Astrocyte of the cerebellum (primary cell): ENCODE data around the gene SERPINA6.

ENCODE experiments used
- DNase-seq: peaks from one replicate; pipeline ENCODE4 v3.0.0-alpha.2; 2011; ENCODE audit warnings: low read depth
- H3K4me3 ChIP-seq: 2 replicates; pipeline ENCODE4 v1.5.1; 2011; ENCODE audit warnings: mild to moderate bottlenecking, low read depth, low read length, moderate library complexity
- CTCF ChIP-seq: IDR thresholded peaks from 2 replicates; pipeline ENCODE4 v1.5.1; 2012; ENCODE audit warnings: low read length, low read depth, moderate library complexity, mild to moderate bottlenecking; ENCODE audit errors: missing control alignments
- in situ Hi-C: cut with HindIII; loops from 2 replicates; pipeline ENCODE4 v1.10.0; 2017; ENCODE audit warnings: low sequenced_read_pairs

Gene SERPINA6

DNA sequence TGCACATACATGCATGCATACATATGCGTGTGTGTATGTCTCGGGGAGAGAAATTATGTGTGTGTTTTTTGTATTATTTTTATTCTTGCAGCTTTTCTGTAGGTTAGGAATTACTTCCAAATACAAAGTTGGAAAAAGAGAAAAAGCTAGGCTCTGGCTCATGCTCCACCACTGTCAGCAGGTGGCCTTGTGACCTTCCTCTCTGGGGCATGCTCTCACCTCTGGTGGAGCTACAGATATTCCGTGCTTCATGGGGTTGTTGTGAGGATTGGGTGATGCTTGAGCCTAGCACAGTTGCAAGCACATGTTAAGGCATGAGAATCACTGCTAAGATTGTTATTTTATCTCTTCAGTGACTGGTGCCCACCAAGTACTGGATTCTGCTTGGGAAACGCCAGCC is 6.7 kb upstream of the SERPINA6 start:
- in situ Hi-C loops: no loop called here
- no peak for TF ChIP-seq CTCF
- DNase-seq: no peak
- H3K4me3 ChIP-seq: no peak overlapping the region

GRCh38 chr14:94328196-94328595 is 5.1 kb upstream of the SERPINA6 start:
- TF ChIP-seq CTCF: no peak
- DNase-seq: no peak
- in situ Hi-C loops: no loop called here
- no peak overlapping the region for H3K4me3 ChIP-seq

DNA sequence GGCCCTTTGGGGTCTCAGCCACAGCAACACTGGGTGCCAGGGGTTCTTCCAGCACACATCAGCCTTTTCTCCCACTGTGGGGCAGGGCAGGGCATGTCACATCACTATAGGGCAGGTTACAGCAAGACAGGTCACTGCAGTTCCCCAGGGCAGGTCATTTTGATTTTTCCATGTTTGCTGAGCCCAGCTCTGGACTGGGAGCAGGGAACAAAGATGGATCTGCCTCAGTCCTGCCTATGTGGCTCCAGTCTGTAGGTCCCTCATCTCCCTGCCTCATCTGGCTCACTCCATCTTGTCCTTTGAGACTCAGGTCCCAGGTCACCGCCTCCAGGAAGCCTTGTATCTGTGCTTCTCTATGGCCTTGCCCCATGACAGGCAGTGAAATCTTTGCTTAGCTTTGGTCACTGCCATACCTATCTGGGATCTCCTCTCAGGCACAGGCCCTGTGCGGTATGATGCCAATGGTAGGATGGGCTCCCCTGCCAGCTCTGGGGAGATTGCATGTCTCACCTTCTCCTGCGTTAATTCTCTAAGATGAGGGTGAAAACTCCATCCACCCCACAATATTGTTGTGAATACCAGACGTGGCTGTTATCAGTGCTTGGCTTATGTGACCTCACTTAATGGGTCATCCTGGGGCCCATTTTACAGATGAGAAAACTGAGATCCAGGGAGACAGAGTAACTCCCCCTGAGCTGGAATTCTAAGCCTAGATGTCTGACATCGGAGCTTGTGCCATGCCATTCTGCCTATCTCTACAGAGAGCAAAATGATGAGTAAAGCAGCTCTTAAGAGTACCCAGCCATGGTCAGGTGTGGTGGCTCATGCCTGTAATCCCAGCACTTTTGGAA is 1.5 kb downstream of the SERPINA6 start:
- DNase-seq: no peak
- in situ Hi-C loops: no loop called here
- TF ChIP-seq CTCF: no peak
- no peak overlapping the region for H3K4me3 ChIP-seq

- no peak for TF ChIP-seq CTCF
- no peak overlapping the region for H3K4me3 ChIP-seq
- in situ Hi-C loops: no loop called here
- DNase-seq: no peak
Measured at GRCh38 chr14:94320243-94320642, 2.9 kb downstream of the SERPINA6 start.

DNA sequence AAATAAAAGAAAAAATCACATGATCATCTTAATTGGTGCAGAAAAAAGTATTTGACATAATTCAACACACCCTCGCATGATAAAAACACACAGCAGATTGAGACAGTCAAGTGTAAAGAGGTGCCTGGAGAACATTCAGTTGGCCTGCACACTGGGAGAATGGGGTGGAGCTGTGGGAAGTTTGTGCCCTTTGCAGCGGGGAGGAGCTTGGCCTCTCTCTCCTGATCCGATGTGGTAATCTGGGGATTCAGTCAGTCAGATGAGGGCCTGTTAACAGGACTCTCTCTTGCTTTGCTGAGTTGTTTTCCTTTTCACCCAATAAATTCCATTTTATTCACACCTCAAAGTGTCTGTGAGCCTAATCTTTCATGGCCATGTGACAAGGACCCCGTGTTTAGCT is 5.9 kb downstream of the SERPINA6 start:
- no peak for DNase-seq
- in situ Hi-C loops: no loop called here
- H3K4me3 ChIP-seq: no peak overlapping the region
- no peak for TF ChIP-seq CTCF

DNA sequence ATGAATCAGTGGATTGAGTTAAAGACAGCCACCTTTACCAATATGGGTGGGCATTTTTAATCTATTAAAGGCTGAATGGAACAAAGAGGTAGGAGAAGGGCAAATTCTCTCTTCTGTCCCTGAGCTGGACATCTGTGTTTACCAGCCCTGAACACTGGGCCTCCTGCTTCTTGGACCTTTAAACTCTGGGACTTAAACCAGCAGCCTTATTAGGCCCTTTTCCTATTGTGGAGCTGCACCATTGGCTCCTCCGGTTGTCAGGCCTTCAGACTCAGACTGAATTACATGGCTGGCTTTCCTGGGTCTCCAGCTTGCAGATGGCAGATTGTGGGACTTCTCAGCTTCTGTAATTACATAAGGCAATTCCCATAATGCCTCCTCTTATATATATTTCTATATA is 6.4 kb downstream of the SERPINA6 start:
- DNase-seq: no peak
- no peak overlapping the region for H3K4me3 ChIP-seq
- TF ChIP-seq CTCF: no peak
- in situ Hi-C loops: no loop called here

- DNase-seq: no peak
- in situ Hi-C loops: no loop called here
- TF ChIP-seq CTCF: no peak
- H3K4me3 ChIP-seq: no peak overlapping the region
Measured at GRCh38 chr14:94314890-94315289, 8.2 kb downstream of the SERPINA6 start.
